ENCODE results near the gene SLC35F2. TPM values are rescaled to one million over a fixed set of nuclear protein-coding genes. Genes with fewer than 3 reads are reported as not detected.
"Not testable (repeated sequence)": the region's sequence is repeated elsewhere in the genome, so short reads cannot be mapped to it uniquely, and the experiment has no call there.

Gene SLC35F2
- total RNA-seq, 1 experiment from 2014 or later: 62.4 TPM

DNA sequence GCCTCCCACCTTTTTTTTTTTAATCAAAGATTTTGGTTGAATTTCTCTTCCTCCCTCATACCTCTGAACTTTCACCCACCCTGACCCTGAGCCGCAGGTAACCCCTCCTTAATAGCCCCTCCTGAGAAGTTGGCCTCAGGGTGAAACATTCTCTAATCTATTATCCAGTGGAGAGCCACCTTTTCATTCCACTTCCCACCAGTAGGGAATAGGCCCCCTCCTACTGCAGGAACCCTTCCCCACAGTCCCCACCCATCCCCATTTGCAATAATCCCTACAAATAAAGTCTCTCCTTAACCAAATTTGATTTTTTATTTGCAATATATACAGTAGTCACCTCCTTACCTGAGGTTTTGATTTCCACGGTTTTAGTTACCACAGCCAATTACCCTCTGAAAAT is 2.1 kb upstream of the SLC35F2 start:
- no peak overlapping the region for H3K27ac Mint-ChIP-seq (ENCODE audit: low read depth, unreplicated experiment)
- POLR2A ChIA-PET: interaction anchor here (0.7 kb wide), 1 partner anchor 107 kb away, joined by 3 read pairs; no protein-coding TSS in a partner anchor
- H3K4me3 Mint-ChIP-seq (ENCODE audit: unreplicated experiment): no peak overlapping the region
- H3K27me3 Mint-ChIP-seq (ENCODE audit: insufficient read depth, unreplicated experiment): no peaks in the 10 kb centered on the region
- CTCF ChIA-PET: interaction anchor here (1.6 kb wide), 1 partner anchor 38 kb away, joined by 5 read pairs; no protein-coding TSS in a partner anchor
- no peak for DNase-seq (ENCODE audit: unreplicated experiment)
- no TSS peak for BruUV-seq (replicated peaks)
- TF ChIP-seq CTCF (IDR thresholded peaks at IDR 0.05; ENCODE audit: unreplicated experiment): no peak
- peaks cover 15% of the 10 kb centered on the region for H3K4me1 Mint-ChIP-seq (ENCODE audit: insufficient read depth, unreplicated experiment)
- no peaks in the 10 kb centered on the region for H3K36me3 Mint-ChIP-seq (ENCODE audit: insufficient read depth, unreplicated experiment)
- H3K9me3 Mint-ChIP-seq (ENCODE audit: unreplicated experiment): no peaks in the 10 kb centered on the region
- intact Hi-C loops (cut with micrococcal nuclease): no loop called here

DNA sequence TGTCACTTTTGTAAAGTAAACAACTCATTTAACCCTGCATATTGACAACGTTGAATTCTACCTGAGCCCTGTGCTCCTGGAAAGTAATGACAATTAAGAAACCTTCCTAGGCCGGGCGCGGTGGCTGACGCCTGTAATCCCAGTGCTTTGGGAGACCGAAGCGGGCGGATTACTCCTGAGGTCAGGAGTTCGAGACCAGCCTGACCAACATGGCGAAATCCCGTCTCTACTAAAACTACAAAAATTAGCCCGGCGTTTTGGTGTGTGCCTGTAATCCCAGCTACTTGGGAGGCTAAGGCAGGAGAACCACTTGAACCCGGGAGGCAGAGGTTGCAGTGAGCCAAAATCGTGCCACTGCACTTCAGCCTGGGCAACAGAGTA is 1.6 kb upstream of the SLC35F2 start:
- H3K27me3 Mint-ChIP-seq (ENCODE audit: insufficient read depth, unreplicated experiment); H3K27ac Mint-ChIP-seq (ENCODE audit: low read depth, unreplicated experiment); DNase-seq (ENCODE audit: unreplicated experiment); intact Hi-C loops (cut with micrococcal nuclease); H3K9me3 Mint-ChIP-seq (ENCODE audit: unreplicated experiment); H3K4me3 Mint-ChIP-seq (ENCODE audit: unreplicated experiment); H3K36me3 Mint-ChIP-seq (ENCODE audit: insufficient read depth, unreplicated experiment); BruUV-seq (replicated peaks): not testable (repeated sequence)
- POLR2A ChIA-PET: interaction anchor here (8.3 kb wide), 1 partner anchor 19 kb away, joined by 95 read pairs; no protein-coding TSS in a partner anchor
- peaks cover 15% of the 10 kb centered on the region for H3K4me1 Mint-ChIP-seq (ENCODE audit: insufficient read depth, unreplicated experiment)
- CTCF ChIA-PET: interaction anchor here (0.6 to 1.6 kb wide), 6 partner anchors 9 to 145 kb away, joined by 3 to 5 read pairs (median 3); no protein-coding TSS in a partner anchor

- intact Hi-C loops (cut with micrococcal nuclease): loop anchor here (1.0 to 5.0 kb wide), 4 partner anchors 19 to 60 kb away; no protein-coding TSS in a partner anchor
- H3K9me3 Mint-ChIP-seq (ENCODE audit: unreplicated experiment): no peaks in the 10 kb centered on the region
- POLR2A ChIA-PET: interaction anchor here (0.7 to 8.3 kb wide), 12 partner anchors 11 to 294 kb away, joined by 3 to 95 read pairs (median 4); partner anchors contain the start of genes ALKBH8 and CUL5
- TF ChIP-seq CTCF (IDR thresholded peaks at IDR 0.05; ENCODE audit: unreplicated experiment): no peak
- CTCF ChIA-PET: interaction anchor here (0.6 to 1.6 kb wide), 9 partner anchors 9 to 146 kb away, joined by 3 to 6 read pairs (median 3); no protein-coding TSS in a partner anchor
- no TSS peak for BruUV-seq (replicated peaks)
- H3K4me1 Mint-ChIP-seq (ENCODE audit: insufficient read depth, unreplicated experiment): peaks cover 18% of the 10 kb centered on the region
- peak; percentile 72 for DNase-seq (ENCODE audit: unreplicated experiment)
- no peaks in the 10 kb centered on the region for H3K27me3 Mint-ChIP-seq (ENCODE audit: insufficient read depth, unreplicated experiment)
- H3K36me3 Mint-ChIP-seq (ENCODE audit: insufficient read depth, unreplicated experiment): peaks cover 6% of the 10 kb centered on the region
- H3K4me3 Mint-ChIP-seq (ENCODE audit: unreplicated experiment): peak overlapping the region; percentile 91
- peak overlapping the region; percentile 85 for H3K27ac Mint-ChIP-seq (ENCODE audit: low read depth, unreplicated experiment)
Measured at GRCh38 chr11:107859459-107860239, 1.1 kb upstream of the SLC35F2 start.

GRCh38 chr11:107857550-107858216 is 904 bp downstream of the SLC35F2 start:
- intact Hi-C loops (cut with micrococcal nuclease): loop anchor here (5.0 kb wide), 1 partner anchor 40 kb away; no protein-coding TSS in a partner anchor
- ChIA-PET CTCF (interaction anchor here (0.6 kb wide), 1 partner anchor 151 kb away, joined by 3 read pairs; the partner anchor contains the start of gene CUL5), POLR2A (interaction anchor here (0.6 to 8.3 kb wide), 10 partner anchors 9 to 1094 kb away, joined by 3 to 95 read pairs (median 6); partner anchors contain the start of gene CUL5)
- TF ChIP-seq CTCF (IDR thresholded peaks at IDR 0.05; ENCODE audit: unreplicated experiment): no peak
- Mint-ChIP-seq H3K36me3 (ENCODE audit: insufficient read depth, unreplicated experiment) (peaks cover 6% of the 10 kb centered on the region), H3K27me3 (ENCODE audit: insufficient read depth, unreplicated experiment) (no peaks in the 10 kb centered on the region), H3K9me3 (ENCODE audit: unreplicated experiment) (no peaks in the 10 kb centered on the region), H3K27ac (ENCODE audit: low read depth, unreplicated experiment) (peak overlapping the region; percentile 85), H3K4me3 (ENCODE audit: unreplicated experiment) (peak overlapping the region; percentile 91), H3K4me1 (ENCODE audit: insufficient read depth, unreplicated experiment) (peaks cover 28% of the 10 kb centered on the region)
- peak; percentile 34 for DNase-seq (ENCODE audit: unreplicated experiment)
- TSS peak; percentile 50 for BruUV-seq (replicated peaks)
